Measurements from ENCODE around the gene ZNF341.
A peak's percentile ranks its signal among the peaks of the same experiment; 100 is the strongest.
"Not testable (repeated sequence)": the region's sequence is repeated elsewhere in the genome, so short reads cannot be mapped to it uniquely, and the experiment has no call there.

ZNF341 gene

GRCh38 chr20:33731693-33732165, at the start of gene ZNF341:
Gene ZNF341, plus strand, starts transcription at chr20:33731996. Its CDS starts 26 bp downstream, at chr20:33732022.
- peak; percentile 72 for DNase-seq (ENCODE audit: low read depth)

DNA sequence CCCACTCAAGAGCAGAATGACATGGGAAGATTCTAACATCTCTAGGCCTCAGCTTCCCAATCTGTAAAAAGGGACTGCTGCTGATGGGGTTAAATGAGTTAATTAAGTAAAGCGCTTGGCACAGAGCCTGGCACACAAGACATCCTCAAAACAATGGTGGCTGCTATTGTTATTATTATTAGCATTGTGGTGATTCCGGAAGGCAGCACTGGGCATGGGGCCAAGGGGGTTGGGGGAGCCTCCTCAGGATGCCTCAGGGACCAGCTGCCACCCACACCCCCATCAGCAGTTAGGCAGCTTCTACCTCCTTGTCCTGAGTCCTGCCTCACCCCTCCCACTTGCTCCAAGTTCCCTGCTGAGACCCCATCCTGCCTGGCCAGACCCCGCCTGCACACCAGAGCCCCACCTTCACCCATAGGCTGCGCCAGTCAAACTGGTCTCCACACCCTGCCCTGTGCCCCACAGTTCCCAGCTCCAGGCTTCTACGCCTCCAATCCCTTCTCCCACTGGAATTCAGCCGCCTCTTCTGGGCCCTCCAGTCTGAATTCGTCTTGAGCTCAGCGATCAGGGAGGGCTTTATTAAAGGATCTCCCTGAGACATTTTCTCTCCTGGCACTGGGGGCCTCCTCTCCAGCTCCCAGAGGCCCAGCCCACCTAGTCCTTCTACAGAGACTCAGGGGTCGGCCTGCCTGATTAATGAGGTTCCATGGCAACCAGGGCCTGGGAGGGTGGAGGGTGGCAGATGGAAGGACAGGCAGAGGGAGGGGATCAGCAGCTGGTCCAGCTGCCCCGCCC, 47.1 kb upstream of the ZNF341 start:
- no peak for DNase-seq (ENCODE audit: low read depth)

DNA sequence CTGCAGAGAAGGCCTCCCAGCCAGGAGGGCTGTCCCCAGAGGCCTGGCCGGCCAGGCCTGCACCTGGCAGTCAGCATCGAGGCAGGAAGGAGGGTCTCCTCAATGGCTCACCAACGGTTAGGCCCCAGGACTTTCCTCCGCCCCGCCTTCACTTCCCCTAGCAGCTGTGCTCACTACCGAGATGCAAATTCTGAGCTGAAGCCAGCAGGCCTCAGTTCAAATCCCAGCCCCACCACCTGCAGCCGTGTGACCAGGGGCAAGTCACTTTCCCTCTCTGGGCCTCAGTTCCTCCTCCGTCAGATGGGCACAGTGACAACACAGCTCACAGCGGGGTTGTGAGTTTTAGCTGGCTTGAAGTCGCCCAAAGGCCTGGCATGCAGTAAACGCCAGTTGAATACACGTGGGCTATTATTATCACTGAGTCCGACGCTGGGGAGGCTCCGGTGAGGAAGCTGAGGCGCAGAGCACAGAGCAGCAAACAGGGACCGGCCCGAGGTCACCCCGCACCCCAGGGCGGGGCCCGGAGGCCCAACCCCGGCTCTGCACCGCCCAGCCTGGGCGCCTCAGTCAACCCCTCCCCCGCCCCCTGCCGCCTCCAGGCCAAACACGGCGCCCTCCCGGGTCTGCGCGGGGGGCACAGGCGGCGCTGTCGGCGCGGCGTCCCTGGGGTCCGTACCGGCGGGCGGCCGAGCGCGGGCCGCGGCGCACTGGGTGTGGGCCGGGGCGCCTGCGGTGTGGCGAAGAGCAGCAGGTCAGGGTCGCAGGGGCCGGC, 46.3 kb upstream of the ZNF341 start:
- no peak for DNase-seq (ENCODE audit: low read depth)

DNA sequence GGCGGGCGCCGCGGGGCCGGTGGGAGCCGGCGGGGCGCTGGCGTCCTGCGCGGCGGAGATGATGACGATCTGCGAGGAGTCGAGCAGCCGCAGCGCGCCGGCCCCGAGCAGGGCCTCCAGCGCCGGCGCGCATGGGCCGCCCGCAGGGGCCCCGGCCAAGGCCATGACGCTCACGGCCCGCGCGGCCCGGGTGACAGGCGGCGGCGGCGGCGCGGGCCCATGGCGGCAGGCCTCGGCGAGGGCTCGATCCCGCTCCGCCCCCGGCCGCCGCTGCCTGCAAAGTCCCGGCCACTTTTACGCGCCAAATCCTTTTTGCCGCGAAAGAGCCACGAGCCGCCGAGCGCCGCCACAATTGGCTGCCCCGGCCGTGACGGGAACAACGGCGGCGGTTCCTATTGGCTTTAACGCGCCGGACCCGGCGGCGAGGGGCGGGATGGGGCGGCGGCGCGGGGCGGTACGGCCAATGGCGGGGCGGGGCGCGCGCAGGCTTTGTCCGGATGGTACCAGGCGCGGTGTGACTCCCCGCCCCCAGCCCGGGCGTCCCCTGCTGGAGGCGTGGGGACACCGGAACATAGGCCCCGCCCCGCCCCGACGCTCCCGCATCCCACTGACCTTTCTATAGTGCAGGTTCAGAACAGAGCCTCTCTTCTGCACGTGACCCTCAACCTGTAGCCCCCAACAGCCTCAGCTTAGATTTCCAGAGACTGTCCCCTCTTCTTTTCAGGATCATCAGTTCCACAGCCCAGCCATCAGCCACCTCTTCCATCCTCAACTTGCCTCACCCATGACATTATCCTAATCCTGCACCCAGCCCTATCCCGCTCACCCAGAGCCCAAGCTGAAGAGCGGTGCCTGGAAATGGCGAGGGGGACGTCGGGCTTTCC, 45.5 kb upstream of the ZNF341 start, which contains the start of gene E2F1:
Gene E2F1 (minus strand): TSS at position 286 of the 884 bp plus-strand sequence. CDS start 121 bp downstream, at position 165.
- peak; percentile 88 for DNase-seq (ENCODE audit: low read depth)

GRCh38 chr20:33686984-33687366, 44.8 kb upstream of the ZNF341 start:
- DNase-seq (ENCODE audit: low read depth) = no peak

DNA sequence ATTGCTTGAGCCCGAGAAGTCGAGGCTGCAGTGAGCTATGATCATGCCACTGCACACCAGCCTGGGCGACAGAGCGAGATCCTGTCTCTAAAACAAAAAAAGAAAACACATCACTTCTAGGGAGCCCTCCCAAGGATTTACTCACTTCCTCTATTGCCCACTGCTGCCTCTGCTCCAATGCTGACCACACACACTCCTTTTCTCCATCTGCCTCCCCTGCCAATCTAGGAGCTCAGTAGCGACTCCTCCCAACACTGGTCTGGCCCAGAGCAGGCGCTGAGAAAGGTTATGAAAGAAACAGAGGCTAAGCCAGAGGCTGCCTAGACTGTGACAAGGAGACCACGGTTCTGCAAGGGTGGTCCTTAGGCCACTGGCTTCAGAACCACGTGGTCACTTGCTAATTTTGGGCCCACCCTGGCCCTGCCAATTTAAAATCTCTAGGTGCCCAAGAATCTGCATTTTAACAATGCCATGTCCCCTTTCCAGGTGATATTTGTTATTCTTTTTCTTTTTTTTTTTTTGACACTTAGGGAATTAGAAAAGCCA, 44.4 kb upstream of the ZNF341 start:
- DNase-seq (ENCODE audit: low read depth) = no peak

DNA sequence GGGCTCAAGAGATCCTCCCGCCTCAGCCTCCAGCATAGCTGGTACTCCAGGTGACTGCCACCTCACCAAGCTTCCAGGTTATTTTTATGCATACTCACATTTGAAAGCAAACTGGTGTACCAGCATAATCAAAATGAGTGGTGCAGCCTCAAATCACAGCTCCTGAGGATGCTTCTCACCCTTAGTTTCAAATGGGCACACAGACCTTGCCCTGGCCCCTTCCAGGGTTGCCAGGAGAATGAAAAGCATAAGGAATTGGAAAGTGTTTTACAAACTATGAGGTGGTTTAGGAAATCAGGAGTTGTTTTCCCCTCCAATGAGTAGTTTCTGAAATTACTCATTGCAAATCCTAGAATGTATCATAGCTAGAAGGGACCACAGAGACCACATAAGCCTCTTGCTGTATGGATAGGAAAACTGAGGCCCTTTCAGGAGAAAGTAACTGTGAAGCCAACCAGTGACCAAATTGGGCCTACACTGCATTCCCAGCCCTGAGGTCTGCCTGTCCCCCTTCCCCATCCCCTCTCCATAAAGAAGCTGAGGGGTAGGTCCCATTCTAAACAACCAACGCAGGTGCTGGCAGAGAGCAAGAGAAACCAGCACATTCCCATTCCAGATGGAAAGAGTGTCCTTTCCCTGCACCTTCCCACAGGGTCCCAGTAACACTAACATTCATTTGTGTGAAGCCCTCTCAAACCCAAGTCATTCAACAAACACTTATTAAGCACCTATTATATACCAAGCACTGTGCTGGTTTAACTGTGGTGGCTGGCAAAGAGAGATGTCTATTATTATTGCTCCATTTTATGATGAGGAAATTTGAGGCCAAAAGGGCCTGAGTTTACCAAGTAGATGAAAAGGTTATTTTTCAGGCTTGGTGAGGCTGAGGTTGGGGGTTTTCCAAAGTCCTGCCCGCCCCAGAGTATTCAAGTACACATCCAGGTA, 43.5 kb upstream of the ZNF341 start:
- no peak for DNase-seq (ENCODE audit: low read depth)

- no peak for DNase-seq (ENCODE audit: low read depth)
Measured at GRCh38 chr20:33688938-33689424, 42.8 kb upstream of the ZNF341 start.

- DNase-seq (ENCODE audit: low read depth) = no peak
Measured at GRCh38 chr20:33689493-33689892, 42.3 kb upstream of the ZNF341 start.

DNA sequence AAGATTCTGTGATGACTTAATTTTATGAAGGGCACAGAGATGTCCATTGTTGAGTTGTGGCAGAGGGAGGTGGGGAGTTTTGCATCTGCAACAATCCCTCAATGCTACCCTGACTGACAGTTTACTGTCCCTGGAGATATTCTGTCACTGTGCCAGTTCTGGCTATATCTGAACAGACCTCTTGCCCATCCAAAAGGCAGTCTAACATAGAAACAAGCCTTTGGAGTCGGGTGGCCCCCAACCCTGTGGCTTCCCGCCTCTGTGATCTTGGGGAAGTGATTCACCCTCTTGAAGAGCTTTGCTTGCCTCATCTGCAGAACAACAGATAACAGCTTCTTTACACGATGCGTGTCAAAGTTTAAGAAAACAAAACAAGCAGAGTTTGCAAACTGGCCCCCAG, 41.8 kb upstream of the ZNF341 start:
- no peak for DNase-seq (ENCODE audit: low read depth)

- DNase-seq (ENCODE audit: low read depth) = no peak
Measured at GRCh38 chr20:33693289-33693688, 38.5 kb upstream of the ZNF341 start.

DNA sequence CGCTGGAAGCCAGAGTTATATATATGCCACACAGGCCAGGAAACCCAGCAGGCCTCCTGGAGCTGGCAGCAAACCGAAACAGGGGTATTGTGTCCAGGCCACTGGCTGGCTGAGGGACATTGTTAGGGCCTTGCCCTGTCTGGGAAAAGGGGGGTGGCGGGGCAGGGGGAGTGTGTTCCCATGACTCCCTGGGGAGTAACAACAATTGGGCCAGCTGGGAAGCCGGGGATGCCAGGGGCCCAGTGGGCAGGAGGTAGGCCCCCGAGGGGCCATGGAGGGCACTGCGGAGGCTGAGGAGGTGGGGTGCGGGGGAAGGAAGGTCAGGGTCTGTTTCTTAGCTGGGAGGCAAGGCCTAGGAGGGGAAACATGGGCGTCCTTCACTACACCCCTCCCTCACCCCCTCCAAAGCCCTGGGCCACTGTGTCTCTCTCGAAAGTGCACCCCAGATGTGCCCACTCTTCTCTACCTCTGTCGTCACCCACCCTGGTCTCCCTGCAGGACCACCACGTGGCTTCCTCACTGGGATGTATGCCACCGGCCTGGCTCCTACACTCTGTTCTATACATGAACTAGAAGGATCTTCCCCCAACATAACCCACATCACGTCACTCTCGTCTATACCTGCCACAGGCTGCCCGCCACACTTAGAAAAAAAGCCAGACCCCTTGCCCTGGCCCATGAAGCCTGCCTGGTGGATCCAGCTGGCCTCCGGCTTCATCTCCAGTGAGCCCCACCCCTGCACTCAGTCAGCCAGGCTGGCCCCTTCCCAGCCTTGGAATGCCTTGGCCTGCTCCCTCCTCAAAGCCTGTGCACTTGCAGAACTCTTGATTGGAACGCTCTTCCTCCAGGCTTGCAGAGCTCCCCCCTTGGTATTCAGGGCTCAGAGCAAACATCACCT, 37.8 kb upstream of the ZNF341 start:
- DNase-seq (ENCODE audit: low read depth) = no peak

- DNase-seq (ENCODE audit: low read depth) = no peak
Measured at GRCh38 chr20:33694639-33695012, 37.2 kb upstream of the ZNF341 start.

DNA sequence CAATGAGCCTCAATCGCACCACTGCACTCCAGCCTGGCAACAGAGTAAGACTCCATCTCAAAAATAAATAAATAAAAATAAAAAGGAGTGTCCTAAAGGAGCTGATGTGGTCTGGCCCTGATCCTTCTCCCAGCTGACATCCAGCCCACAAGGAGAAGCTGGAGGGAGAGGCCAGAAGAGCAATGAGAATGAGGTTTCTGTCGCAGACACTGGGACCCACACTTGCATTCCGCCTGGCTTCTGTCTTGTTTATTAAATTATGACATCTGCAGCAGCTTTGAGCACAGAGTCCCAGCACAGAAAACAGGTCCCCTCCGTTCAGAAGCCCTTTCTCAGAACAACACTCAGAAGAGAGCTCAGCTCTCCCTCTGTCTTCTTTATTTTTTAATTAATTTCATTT, 35.3 kb upstream of the ZNF341 start:
- DNase-seq (ENCODE audit: low read depth) = no peak

GRCh38 chr20:33697129-33697528, 34.7 kb upstream of the ZNF341 start:
- no peak for DNase-seq (ENCODE audit: low read depth)

DNA sequence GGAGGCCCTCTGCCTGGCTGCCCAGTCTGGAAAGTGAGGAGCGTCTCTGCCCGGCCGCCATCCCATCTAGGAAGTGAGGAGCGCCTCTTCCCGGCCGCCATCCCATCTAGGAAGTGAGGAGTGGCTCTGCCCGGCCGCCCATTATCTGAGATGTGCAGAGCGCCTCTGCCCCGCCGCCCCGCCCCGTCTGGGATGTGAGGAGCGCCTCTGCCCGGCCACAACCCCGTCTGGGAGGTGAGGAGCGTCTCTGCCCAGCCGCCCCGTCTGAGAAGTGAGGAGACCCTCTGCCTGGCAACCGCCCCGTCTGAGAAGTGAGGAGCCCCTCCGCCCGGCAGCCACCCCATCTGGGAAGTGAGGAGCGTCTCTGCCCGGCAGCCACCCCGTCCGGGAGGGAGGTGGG, 32.8 kb upstream of the ZNF341 start:
- not testable (repeated sequence) for DNase-seq (ENCODE audit: low read depth)

GRCh38 chr20:33700696-33701441, 30.9 kb upstream of the ZNF341 start:
- DNase-seq (ENCODE audit: low read depth) = not testable (repeated sequence)

DNA sequence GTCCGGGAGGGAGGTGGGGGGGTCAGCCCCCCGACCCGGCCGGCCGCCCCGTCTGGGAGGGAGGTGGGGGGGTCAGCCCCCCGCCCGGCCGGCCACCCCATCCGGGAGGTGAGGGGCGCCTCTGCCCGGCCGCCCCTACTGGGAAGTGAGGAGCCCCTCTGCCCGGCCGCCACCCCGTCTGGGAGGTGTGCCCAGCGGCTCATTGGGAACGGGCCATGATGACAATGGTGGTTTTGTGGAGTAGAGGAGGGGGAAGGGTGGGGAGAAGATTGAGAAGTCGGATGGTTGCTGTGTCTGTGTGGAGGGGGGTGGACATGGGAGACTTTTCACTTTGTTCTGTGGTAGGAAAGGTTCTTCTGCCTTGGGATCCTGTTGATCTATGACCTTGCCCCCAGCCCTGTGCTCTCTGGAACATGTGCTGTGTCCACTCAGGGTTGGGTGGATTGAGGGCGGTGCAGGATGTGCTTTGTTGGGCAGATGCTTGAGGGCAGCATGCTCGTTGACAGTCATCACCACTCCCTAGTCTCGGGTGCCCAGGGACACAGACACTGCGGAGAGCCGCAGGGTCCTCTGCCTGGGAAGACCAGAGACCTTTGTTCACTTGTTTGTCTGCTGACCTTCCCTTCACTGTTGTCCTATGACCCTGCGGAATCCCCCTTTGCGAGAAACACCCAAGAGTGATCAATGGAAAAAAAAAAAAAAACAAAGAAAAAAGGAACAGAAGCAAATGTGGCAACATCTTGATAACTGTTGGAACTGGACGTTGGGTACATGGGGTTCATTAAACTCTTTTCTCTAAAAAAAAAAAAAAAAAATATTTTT, 30.0 kb upstream of the ZNF341 start:
- DNase-seq (ENCODE audit: low read depth) = no peak

All from stimulated activated CD8-positive, alpha-beta memory T cell treated with anti-CD3 and anti-CD28 coated beads, Interleukin-12 subunit alpha, Interleukin-12 subunit beta, amount 100 ng/mL, for 1 hour (primary cell).